Fibroblast of skin of scalp (primary cell): ENCODE data around the gene SLC26A8.
"Not testable (repeated sequence)": the region's sequence is repeated elsewhere in the genome, so short reads cannot be mapped to it uniquely, and the experiment has no call there.

Experiments used
- DNase-seq: peaks from one replicate; pipeline ENCODE4 v3.0.0-alpha.2; 2013

Gene SLC26A8

GRCh38 chr6:35908753-35909401 lies 115.6 kb downstream of the SLC26A8 start:
- DNase-seq: not testable (repeated sequence)

- DNase-seq: no peak
Measured at GRCh38 chr6:35907750-35908149, 116.7 kb downstream of the SLC26A8 start.

DNA sequence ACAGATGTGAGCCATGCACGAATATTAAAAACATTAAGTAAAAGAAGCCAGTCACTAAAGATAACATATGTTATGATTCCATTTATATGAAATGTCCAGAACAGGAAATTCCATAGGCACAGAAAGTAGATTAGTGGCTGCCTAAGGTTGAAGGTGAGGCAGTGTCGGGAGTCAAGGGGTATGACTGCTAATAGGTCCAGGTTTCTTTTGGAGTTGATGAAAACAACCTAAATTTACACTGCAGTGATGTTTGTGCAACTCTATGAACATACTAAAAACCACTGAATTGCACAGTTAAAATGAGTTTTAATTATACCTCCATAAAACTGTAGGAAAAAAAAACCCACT lies 118.0 kb downstream of the SLC26A8 start:
- DNase-seq: no peak

DNA sequence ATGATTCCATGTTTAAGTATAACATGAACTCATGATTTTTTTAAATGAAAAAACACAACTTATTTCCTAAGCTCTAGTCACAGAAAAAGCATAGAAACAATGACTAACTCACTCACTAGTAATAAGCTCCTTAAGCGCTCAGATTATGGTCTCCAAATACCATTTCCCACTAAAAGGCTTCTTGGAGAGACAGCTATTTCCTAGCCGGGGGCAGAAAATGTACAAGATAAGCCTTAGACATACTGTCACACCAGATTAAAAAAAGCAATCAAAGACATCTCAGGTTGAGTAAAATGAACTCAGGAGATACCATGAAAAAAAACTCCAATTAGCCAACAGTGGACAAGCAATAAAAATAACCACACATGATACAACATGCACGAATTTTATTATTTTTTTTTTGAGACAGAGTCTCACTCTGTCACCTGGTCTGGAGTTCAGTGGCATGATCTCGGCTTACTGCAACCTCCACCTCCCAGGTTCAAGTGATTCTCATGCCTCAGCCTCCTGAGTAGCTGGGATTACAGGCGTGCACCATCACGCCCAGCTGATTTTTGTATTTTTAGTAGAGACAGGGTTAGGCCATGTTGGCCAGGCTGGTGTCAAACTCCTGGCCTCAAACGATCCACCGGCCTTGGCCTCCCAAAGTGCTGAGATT lies 118.5 kb downstream of the SLC26A8 start:
- no peak for DNase-seq

- DNase-seq: no peak
Measured at GRCh38 chr6:35905141-35905785, 119.2 kb downstream of the SLC26A8 start.

GRCh38 chr6:35903679-35904078 lies 120.8 kb downstream of the SLC26A8 start:
- no peak for DNase-seq

DNA sequence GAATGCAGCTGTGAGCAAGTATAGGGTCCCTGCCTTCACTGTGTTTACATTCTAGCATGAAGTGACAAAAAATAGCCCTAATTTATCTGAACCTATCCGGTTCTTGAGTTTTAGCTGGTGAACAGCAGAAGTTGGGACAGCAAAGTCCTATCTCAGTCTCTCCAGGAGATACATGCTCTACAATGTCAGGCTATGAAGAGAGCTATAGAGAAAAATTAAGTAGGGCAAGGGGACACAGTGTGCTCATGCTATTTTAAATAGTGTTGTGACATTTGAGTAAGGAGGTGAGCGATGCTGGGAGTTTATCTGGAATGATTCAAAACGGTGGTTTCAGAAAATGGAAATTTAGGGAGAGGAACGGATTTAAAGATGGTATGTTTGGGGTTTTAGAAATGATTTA lies 124.0 kb downstream of the SLC26A8 start:
- no peak for DNase-seq

DNA sequence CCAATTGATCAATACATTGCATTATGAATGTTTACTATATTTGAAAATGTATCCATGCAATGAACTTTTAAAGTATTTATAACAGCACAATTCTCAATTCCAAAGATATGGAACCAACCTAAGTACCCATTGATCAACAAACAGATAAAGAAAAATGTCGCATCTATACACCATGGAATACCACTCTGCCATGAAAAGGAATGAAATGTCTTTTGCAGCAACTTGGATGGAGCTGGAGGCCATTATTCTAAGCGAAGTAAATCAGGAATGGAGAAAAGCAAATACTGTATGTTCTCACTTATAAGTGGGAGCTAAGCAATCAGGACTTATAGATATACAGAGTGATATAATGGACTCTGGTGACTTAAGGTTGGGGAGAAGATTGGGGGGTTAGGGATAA lies 126.4 kb downstream of the SLC26A8 start:
- DNase-seq: no peak

DNA sequence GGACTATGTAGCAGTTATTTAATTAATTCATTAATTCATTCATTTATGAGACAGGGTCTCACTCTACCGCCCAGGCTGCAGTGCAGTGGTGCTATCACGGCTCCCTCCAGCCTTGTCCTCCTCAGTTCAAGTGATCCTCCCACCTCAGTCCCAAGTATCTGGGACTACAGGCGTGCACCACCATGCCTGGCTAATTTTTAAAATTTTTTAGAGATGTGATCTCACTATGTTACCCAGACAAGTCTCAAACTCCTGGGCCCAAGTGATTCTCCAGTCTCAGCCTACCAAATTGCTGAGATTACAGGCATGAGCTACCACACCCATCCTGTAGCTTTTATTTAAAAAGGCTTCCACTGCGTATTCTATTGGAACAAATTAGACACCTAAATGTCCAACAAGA lies 127.0 kb downstream of the SLC26A8 start:
- DNase-seq: no peak

- DNase-seq: no peak
Measured at GRCh38 chr6:35897036-35897435, 127.4 kb downstream of the SLC26A8 start.

DNA sequence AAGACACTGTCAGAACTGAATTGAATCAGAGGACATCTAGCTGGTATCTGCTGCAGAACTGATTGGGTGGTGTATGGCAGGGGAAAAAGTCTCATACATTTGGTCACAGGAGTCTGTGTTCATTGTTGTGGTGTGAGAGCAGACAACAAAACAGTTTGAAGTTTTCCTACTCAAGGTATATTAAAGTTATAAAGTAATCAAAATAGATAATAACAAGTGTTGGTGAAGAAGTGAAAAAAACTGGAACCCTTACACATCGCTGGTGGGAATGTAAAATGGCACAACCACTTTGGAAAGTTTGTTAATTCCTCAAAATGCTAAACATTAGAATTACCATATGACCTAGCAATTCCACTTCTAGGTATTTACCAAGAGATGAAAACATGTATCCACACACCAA lies 128.2 kb downstream of the SLC26A8 start:
- no peak for DNase-seq

- peak; percentile 8 for DNase-seq
Measured at GRCh38 chr6:35895560-35895959, 128.9 kb downstream of the SLC26A8 start.

DNA sequence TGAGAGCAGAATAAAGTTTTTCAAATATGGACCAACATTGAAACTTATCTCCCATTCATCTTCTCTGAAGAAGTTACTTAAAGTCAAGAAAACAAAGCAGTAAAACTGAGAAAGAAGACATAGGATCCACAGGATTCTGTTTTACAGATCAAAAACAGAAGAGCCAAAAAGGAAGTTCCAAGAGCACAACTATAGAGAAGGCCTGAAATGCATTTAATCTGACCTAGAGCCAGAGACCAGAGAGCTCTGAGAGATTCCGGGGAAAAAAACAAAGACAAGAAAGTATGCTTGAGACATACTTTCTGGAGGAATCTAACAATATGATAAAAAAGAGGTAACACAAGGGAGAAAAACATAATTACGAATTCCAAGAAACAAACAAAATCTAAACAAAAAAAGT lies 129.7 kb downstream of the SLC26A8 start:
- DNase-seq: no peak
